A673 (cell line): ENCODE measurements around the gene PRKAA1. TPM values are rescaled to one million over a fixed set of nuclear protein-coding genes. Genes with fewer than 3 reads are reported as not detected.

Experiments
- BruUV-seq: library from RNA; stranded (reverse); fragments of 400-500 nt; replicated peaks from 2 replicates; lab custom pipeline; 2021; lab: Mats Ljungman, UMichigan
- CTCF ChIA-PET: fragments of 300-600 bp; sonication (Branson Sonifier 250); formaldehyde crosslinking; loops from one replicate; lab custom pipeline; 2022; ENCODE audit warnings: antibody characterized with exemption; lab: Charles Lee
- POLR2A ChIA-PET: fragments of 300-600 bp; sonication (Branson Sonifier 250); formaldehyde crosslinking; loops from one replicate; lab custom pipeline; 2022; ENCODE audit warnings: antibody characterized with exemption; ENCODE audit not compliant: low non-redundant PET; lab: Charles Lee
- DNase-seq: peaks from one replicate; pipeline ENCODE4 v3.0.0-alpha.2; 2015; ENCODE audit warnings: low spot score
- H3K27ac ChIP-seq: fragments of 200-600 bp; sonication (generic); 2 replicates; pipeline ENCODE4 v1.5.1; 2016; ENCODE audit warnings: mixed run types, low read depth, mild to moderate bottlenecking, mixed read lengths, antibody characterized with exemption, low read length; ENCODE audit not compliant: poor library complexity, severe bottlenecking
- H3K27me3 ChIP-seq: fragments of 200-600 bp; sonication (generic); replicated peaks from 2 replicates; pipeline ENCODE4 v1.6.1; 2017; ENCODE audit warnings: mixed run types, low read depth, mild to moderate bottlenecking, mixed read lengths, antibody characterized with exemption, low read length; ENCODE audit not compliant: insufficient read depth, poor library complexity
- H3K36me3 ChIP-seq: fragments of 200-600 bp; sonication (generic); 2 replicates; pipeline ENCODE4 v1.6.1; 2016; ENCODE audit warnings: mixed run types, mild to moderate bottlenecking, mixed read lengths, antibody characterized with exemption, low read length; ENCODE audit not compliant: insufficient read depth, poor library complexity, severe bottlenecking
- H3K4me1 ChIP-seq: fragments of 200-600 bp; sonication (generic); 2 replicates; pipeline ENCODE4 v1.6.1; 2017; ENCODE audit warnings: mixed run types, mild to moderate bottlenecking, mixed read lengths, antibody characterized with exemption, low read length; ENCODE audit not compliant: insufficient read depth, poor library complexity, severe bottlenecking
- H3K4me3 ChIP-seq: fragments of 200-600 bp; sonication (generic); 2 replicates; pipeline ENCODE4 v1.5.1; 2016; ENCODE audit warnings: low read depth, mixed run types, mild to moderate bottlenecking, mixed read lengths, low read length; ENCODE audit not compliant: poor library complexity, severe bottlenecking
- H3K9me3 ChIP-seq: fragments of 200-600 bp; sonication (generic); 2 replicates; pipeline ENCODE4 v1.6.1; 2016; ENCODE audit warnings: mixed run types, low read depth, mild to moderate bottlenecking, mixed read lengths, antibody characterized with exemption, low read length; ENCODE audit not compliant: poor library complexity, severe bottlenecking
- CTCF ChIP-seq: fragments of 300-800, 200-600 bp; sonication (generic); conservative IDR thresholded peaks from 2 replicates; pipeline ENCODE4 v1.5.1; 2017; ENCODE audit warnings: low read depth, mild to moderate bottlenecking, antibody characterized with exemption, low read length, moderate library complexity, mixed read lengths
- EZH2 ChIP-seq: fragments of 200-600 bp; sonication (generic); IDR thresholded peaks from 2 replicates; pipeline ENCODE4 v1.6.1; 2017; ENCODE audit warnings: borderline replicate concordance, low read depth, mild to moderate bottlenecking, mixed read lengths, antibody characterized with exemption, low read length; ENCODE audit not compliant: poor library complexity, severe bottlenecking
- intact Hi-C: fragments of 100-400 bp; cut with micrococcal nuclease; formaldehyde crosslinking; loops from one replicate; pipeline ENCODE4 v1.10.0; 2022; ENCODE audit not compliant: unreplicated experiment
- total RNA-seq: library from RNA; stranded (reverse); gene quantifications from 2 replicates; pipeline ENCODE4 v1.2.3, GENCODE V29; 2021

The PRKAA1 gene
- total RNA-seq, 1 experiment from 2014 or later, result 114 TPM

GRCh38 chr5:40743771-40744170 lies 54.4 kb downstream of the PRKAA1 start:
- H3K4me1 ChIP-seq, result peaks cover 10% of the 10 kb centered on the region
- no peaks in the 10 kb centered on the region for H3K27me3 ChIP-seq
- no peak for TF ChIP-seq EZH2
- TF ChIP-seq CTCF, result no peak
- H3K36me3 ChIP-seq, result peaks cover 12% of the 10 kb centered on the region
- H3K27ac ChIP-seq, result no peak overlapping the region
- no peak for DNase-seq
- CTCF ChIA-PET, result no interaction called here
- POLR2A ChIA-PET, result no interaction called here
- no peak overlapping the region for H3K4me3 ChIP-seq
- no TSS peak for BruUV-seq
- H3K9me3 ChIP-seq, result no peaks in the 10 kb centered on the region
- intact Hi-C loops, result no loop called here

DNA sequence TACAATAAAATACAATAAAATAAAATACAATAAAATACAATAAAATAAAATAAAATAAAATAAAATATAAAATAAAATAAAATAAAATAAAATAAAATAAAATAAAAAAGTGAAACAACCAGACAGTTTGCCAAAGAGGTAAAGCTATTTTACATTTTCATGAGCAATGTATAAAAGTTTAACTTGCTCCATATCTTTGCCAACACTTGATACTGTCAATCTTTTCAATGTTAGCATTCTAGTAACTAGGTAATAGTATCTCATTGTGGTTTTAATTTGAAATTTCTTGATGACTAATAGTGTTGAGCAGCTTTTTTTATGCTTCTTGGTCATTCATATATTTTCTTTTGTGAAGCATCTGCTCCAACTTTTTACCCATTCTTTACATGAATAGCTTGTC lies 59.7 kb downstream of the PRKAA1 start:
- Histone ChIP-seq H3K36me3 (peaks cover 15% of the 10 kb centered on the region), H3K27ac (no peak overlapping the region), H3K4me3 (no peak overlapping the region), H3K4me1 (no peaks in the 10 kb centered on the region), H3K9me3 (no peaks in the 10 kb centered on the region), H3K27me3 (no peaks in the 10 kb centered on the region)
- TF ChIP-seq EZH2 (no peak), CTCF (no peak)
- no peak for DNase-seq
- no TSS peak for BruUV-seq
- intact Hi-C loops, result loop anchor here (5.0 kb wide), 1 partner anchor 1156 kb away; no protein-coding TSS in a partner anchor
- POLR2A ChIA-PET, result no interaction called here
- CTCF ChIA-PET, result no interaction called here

DNA sequence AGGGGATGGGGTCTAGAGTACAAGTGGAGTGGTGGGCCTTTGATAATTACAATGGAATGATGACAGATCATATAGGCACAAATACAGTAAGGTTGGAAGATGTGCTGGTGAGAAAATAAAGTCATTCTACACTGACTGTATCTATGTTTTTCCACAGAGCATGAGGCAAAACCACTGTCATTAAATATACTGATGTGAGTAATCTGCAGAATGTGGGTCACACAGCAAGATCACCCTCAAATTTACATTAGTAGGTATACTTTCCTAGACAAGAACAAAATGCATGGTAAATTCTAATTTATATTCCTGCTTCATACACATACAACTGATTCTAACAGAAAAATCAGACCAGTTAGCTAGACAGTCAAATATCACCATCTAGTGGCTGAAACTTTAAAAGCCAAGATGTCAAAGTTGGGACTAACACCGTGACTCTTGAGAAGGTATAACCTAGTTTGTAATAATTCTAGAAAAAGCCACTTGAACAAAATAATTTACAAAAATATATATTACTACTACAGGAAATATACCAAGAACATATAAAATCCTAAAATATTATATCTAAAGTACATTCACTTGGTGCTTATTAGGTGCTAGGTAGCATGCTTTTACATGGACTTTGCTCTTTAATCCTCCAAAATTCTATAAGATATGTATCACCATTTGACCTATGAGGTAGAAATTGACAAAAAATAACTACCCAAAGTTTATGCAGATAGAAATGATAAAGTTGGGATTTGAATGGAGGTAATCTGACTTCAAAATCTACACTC lies 61.9 kb downstream of the PRKAA1 start:
- H3K36me3 ChIP-seq, result peaks cover 11% of the 10 kb centered on the region
- CTCF ChIA-PET, result no interaction called here
- peak; percentile 70 for DNase-seq
- no peaks in the 10 kb centered on the region for H3K27me3 ChIP-seq
- no peak overlapping the region for H3K4me3 ChIP-seq
- intact Hi-C loops, result loop anchor here (5.0 kb wide), 1 partner anchor 1154 kb away; no protein-coding TSS in a partner anchor
- TF ChIP-seq EZH2, result no peak
- peak; percentile 79 for TF ChIP-seq CTCF
- no peak overlapping the region for H3K27ac ChIP-seq
- POLR2A ChIA-PET, result no interaction called here
- H3K9me3 ChIP-seq, result no peaks in the 10 kb centered on the region
- no peaks in the 10 kb centered on the region for H3K4me1 ChIP-seq
- BruUV-seq, result no TSS peak
